GM12892 (cell line): Measurements from ENCODE around the gene CHCHD10. TPM values are rescaled to one million over a fixed set of nuclear protein-coding genes. Genes with fewer than 3 reads are reported as not detected.

ENCODE experiments used
- DNase-seq: peaks from one replicate; pipeline ENCODE4 v3.0.0; 2011; ENCODE audit not compliant: insufficient read length
- FAIRE-seq: peaks from 2 replicates; lab custom pipeline; 2011; peaks lifted over from hg19 to GRCh38; lab: Jason Lieb, UNC
- POLR2A ChIP-seq: IDR thresholded peaks from 2 replicates; pipeline ENCODE4 v1.6.1; 2011; ENCODE audit warnings: low read depth, low read length, control low read depth
- POLR2AphosphoS5 ChIP-seq: IDR thresholded peaks from 2 replicates; pipeline ENCODE4 v1.6.1; 2011; ENCODE audit warnings: low read depth, low read length, control low read depth
- TAF1 ChIP-seq: IDR thresholded peaks from 2 replicates; pipeline ENCODE4 v1.6.1; 2011; ENCODE audit warnings: low read depth, mild to moderate bottlenecking, control low read depth, low read length, borderline replicate concordance
- polyA plus RNA-seq: library from polyadenylated mRNA; unstranded; fragments of >200 nt; gene quantifications from one replicate; pipeline ENCODE4 v1.2.1, GENCODE V29; 2012; ENCODE audit warnings: missing spikeins, inconsistent platforms; ENCODE audit not compliant: missing spikeins

The CHCHD10 gene
- polyA plus RNA-seq = 268 TPM

GRCh38 chr22:23767673-23768548, at the start of gene CHCHD10:
CHCHD10 (minus strand) TSS chr22:23767972; CDS start chr22:23767874, 98 bp downstream.
- TF ChIP-seq POLR2AphosphoS5 = peak; percentile 72
- peak; percentile 72 for TF ChIP-seq TAF1
- peak; percentile 80 for TF ChIP-seq POLR2A
- peak; percentile 82 for DNase-seq
- peak; percentile 81 for FAIRE-seq

- TF ChIP-seq POLR2AphosphoS5 (no peak), TAF1 (no peak), POLR2A (no peak)
- FAIRE-seq (no peak), DNase-seq (no peak)
Measured at GRCh38 chr22:23817146-23817545, 49.4 kb upstream of the CHCHD10 start.

- DNase-seq (no peak), FAIRE-seq (no peak)
- no peak for TF ChIP-seq POLR2AphosphoS5
- no peak for TF ChIP-seq POLR2A
- no peak for TF ChIP-seq TAF1
Measured at GRCh38 chr22:23816156-23816976, 48.6 kb upstream of the CHCHD10 start.

- no peak for TF ChIP-seq POLR2A
- no peak for TF ChIP-seq TAF1
- no peak for TF ChIP-seq POLR2AphosphoS5
- DNase-seq = no peak
- FAIRE-seq = no peak
Measured at GRCh38 chr22:23815541-23816155, 47.9 kb upstream of the CHCHD10 start.

- TF ChIP-seq POLR2A = no peak
- TF ChIP-seq POLR2AphosphoS5 = no peak
- TF ChIP-seq TAF1 = no peak
- FAIRE-seq (no peak), DNase-seq (no peak)
Measured at GRCh38 chr22:23812378-23812777, 44.6 kb upstream of the CHCHD10 start.

GRCh38 chr22:23806837-23807236, 39.1 kb upstream of the CHCHD10 start:
- no peak for TF ChIP-seq POLR2AphosphoS5
- no peak for TF ChIP-seq TAF1
- TF ChIP-seq POLR2A = no peak
- DNase-seq (no peak), FAIRE-seq (no peak)

- FAIRE-seq = no peak
- TF ChIP-seq TAF1 = no peak
- TF ChIP-seq POLR2AphosphoS5 = no peak
- no peak for TF ChIP-seq POLR2A
- no peak for DNase-seq
Measured at GRCh38 chr22:23804781-23805291, 37.1 kb upstream of the CHCHD10 start.

GRCh38 chr22:23803001-23803819, 35.4 kb upstream of the CHCHD10 start:
- DNase-seq (no peak), FAIRE-seq (peak; percentile 92)
- TF ChIP-seq TAF1 (no peak), POLR2AphosphoS5 (peak; percentile 11; the same call in 1 of the 2 replicates), POLR2A (peak; percentile 70)

GRCh38 chr22:23801886-23802377, 34.2 kb upstream of the CHCHD10 start:
- 0 out of 2 replicates have a peak, but pooled peaks have one; percentile 30 for TF ChIP-seq POLR2AphosphoS5
- no peak for TF ChIP-seq POLR2A
- no peak for TF ChIP-seq TAF1
- DNase-seq = no peak
- no peak for FAIRE-seq
